DMS114 treated with DMSO at 0.1 percent for 48 hours (cell line): ENCODE measurements around the gene HM13.
"Not testable (repeated sequence)": the region's sequence is repeated elsewhere in the genome, so short reads cannot be mapped to it uniquely, and the experiment has no call there.

Experiments used
- DNase-seq: peaks from one replicate; lab custom pipeline; 2025; ENCODE audit not compliant: unreplicated experiment; lab: John Stamatoyannopoulos, UW

HM13 gene

GRCh38 chr20:31606804-31607639 is 92.8 kb downstream of the HM13 start:
- no peak for DNase-seq

- DNase-seq, result no peak
Measured at GRCh38 chr20:31607640-31608250, 93.5 kb downstream of the HM13 start.

GRCh38 chr20:31608251-31608945 is 94.2 kb downstream of the HM13 start:
- DNase-seq, result no peak

- not testable (repeated sequence) for DNase-seq
Measured at GRCh38 chr20:31612271-31612640, 98.0 kb downstream of the HM13 start.

- no peak for DNase-seq
Measured at GRCh38 chr20:31615416-31615815, 101.2 kb downstream of the HM13 start.

GRCh38 chr20:31617432-31618104 is 103.3 kb downstream of the HM13 start:
- no peak for DNase-seq
